Calu3 (cell line): ENCODE measurements around the gene RARG. TPM values are rescaled to one million over a fixed set of nuclear protein-coding genes. Genes with fewer than 3 reads are reported as not detected.

Experiments
- BruUV-seq: library from RNA; stranded (reverse); fragments of 400-500 nt; replicated peaks from 2 replicates; lab custom pipeline; 2021; lab: Mats Ljungman, UMichigan
- CTCF ChIA-PET: fragments of 300-600 bp; sonication (Branson Sonifier 250); formaldehyde crosslinking; loops from one replicate; lab custom pipeline; 2022; ENCODE audit warnings: antibody characterized with exemption; lab: Charles Lee
- DNase-seq: peaks from one replicate; pipeline ENCODE4 v3.0.0; 2022
- H3K27ac Mint-ChIP-seq: one replicate; pipeline ENCODE4 v1.8.0; 2022; ENCODE audit warnings: mixed read lengths; ENCODE audit not compliant: unreplicated experiment
- H3K27me3 Mint-ChIP-seq: one replicate; pipeline ENCODE4 v1.8.0; 2022; ENCODE audit warnings: mixed read lengths; ENCODE audit not compliant: unreplicated experiment
- H3K36me3 Mint-ChIP-seq: one replicate; pipeline ENCODE4 v1.8.0; 2022; ENCODE audit warnings: mild to moderate bottlenecking, moderate library complexity, mixed read lengths; ENCODE audit not compliant: insufficient read depth, unreplicated experiment
- H3K4me1 Mint-ChIP-seq: one replicate; pipeline ENCODE4 v1.8.0; 2022; ENCODE audit warnings: mild to moderate bottlenecking, low read depth, mixed read lengths; ENCODE audit not compliant: unreplicated experiment
- H3K4me3 Mint-ChIP-seq: one replicate; pipeline ENCODE4 v1.8.0; 2022; ENCODE audit warnings: mild to moderate bottlenecking, low read depth, moderate library complexity, mixed read lengths; ENCODE audit not compliant: unreplicated experiment
- H3K9me3 Mint-ChIP-seq: one replicate; pipeline ENCODE4 v1.8.0; 2022; ENCODE audit warnings: low read depth, mixed read lengths; ENCODE audit not compliant: unreplicated experiment
- CTCF ChIP-seq: fragments of 200-600 bp; IDR thresholded peaks from one replicate; pipeline ENCODE4 v1.8.0; 2022; ENCODE audit warnings: antibody characterized with exemption; ENCODE audit not compliant: unreplicated experiment
- intact Hi-C: fragments of 100-400 bp; cut with micrococcal nuclease; formaldehyde crosslinking; loops from one replicate; pipeline ENCODE4 v1.10.0; 2022; ENCODE audit not compliant: unreplicated experiment
- total RNA-seq: library from RNA; stranded (reverse); gene quantifications from 2 replicates; pipeline ENCODE4 v1.2.3, GENCODE V29; 2022

RARG gene
- total RNA-seq, 1 experiment from 2014 or later = 36.7 TPM

GRCh38 chr12:53210843-53211242, 21.2 kb downstream of the RARG start:
- Mint-ChIP-seq H3K36me3 (peaks cover 34% of the 10 kb centered on the region), H3K27ac (no peak overlapping the region), H3K4me3 (no peak overlapping the region), H3K4me1 (peaks cover 11% of the 10 kb centered on the region), H3K9me3 (no peaks in the 10 kb centered on the region), H3K27me3 (no peaks in the 10 kb centered on the region)
- TF ChIP-seq CTCF = no peak
- CTCF ChIA-PET = interaction anchor here (0.9 kb wide), 1 partner anchor 40 kb away, joined by 3 read pairs; no protein-coding TSS in a partner anchor
- no TSS peak for BruUV-seq
- intact Hi-C loops = loop anchor here (5.0 kb wide), 2 partner anchors 41 to 56 kb away; partner anchors contain the start of gene ESPL1
- no peak for DNase-seq

GRCh38 chr12:53208877-53209463, 23.0 kb downstream of the RARG start:
- Mint-ChIP-seq H3K4me3 (no peak overlapping the region), H3K27me3 (no peaks in the 10 kb centered on the region), H3K9me3 (no peaks in the 10 kb centered on the region), H3K4me1 (peaks cover 10% of the 10 kb centered on the region), H3K27ac (no peak overlapping the region), H3K36me3 (peaks cover 25% of the 10 kb centered on the region)
- no peak for TF ChIP-seq CTCF
- intact Hi-C loops = no loop called here
- no TSS peak for BruUV-seq
- no peak for DNase-seq
- CTCF ChIA-PET = no interaction called here

GRCh38 chr12:53208435-53208834, 23.6 kb downstream of the RARG start:
- DNase-seq = no peak
- CTCF ChIA-PET = no interaction called here
- no peak overlapping the region for H3K27ac Mint-ChIP-seq
- BruUV-seq = no TSS peak
- H3K4me3 Mint-ChIP-seq = no peak overlapping the region
- intact Hi-C loops = no loop called here
- H3K9me3 Mint-ChIP-seq = no peaks in the 10 kb centered on the region
- H3K4me1 Mint-ChIP-seq = peaks cover 10% of the 10 kb centered on the region
- peaks cover 22% of the 10 kb centered on the region for H3K36me3 Mint-ChIP-seq
- TF ChIP-seq CTCF = no peak
- no peaks in the 10 kb centered on the region for H3K27me3 Mint-ChIP-seq

GRCh38 chr12:53207042-53207441, 25.0 kb downstream of the RARG start, which contains the start of gene ITGB7:
Gene ITGB7 (minus strand): TSS chr12:53207251. CDS start chr12:53200443, 6,808 bp downstream.
- CTCF ChIA-PET = interaction anchor here (0.6 kb wide), 1 partner anchor 26 kb away, joined by 3 read pairs; no protein-coding TSS in a partner anchor
- no peak for TF ChIP-seq CTCF

More at GRCh38 chr12:53207042-53207441, 25.0 kb downstream of the RARG start, which contains the start of gene ITGB7:
- no peaks in the 10 kb centered on the region for H3K27me3 Mint-ChIP-seq
- intact Hi-C loops = no loop called here
- H3K27ac Mint-ChIP-seq = no peak within 1 kb of the TSS
- no peak within 1 kb of the TSS for H3K4me3 Mint-ChIP-seq
- peaks cover 19% of the 10 kb centered on the region for H3K36me3 Mint-ChIP-seq
- H3K4me1 Mint-ChIP-seq = peaks cover 10% of the 10 kb centered on the region
- no peaks in the 10 kb centered on the region for H3K9me3 Mint-ChIP-seq
- no TSS peak for BruUV-seq
- DNase-seq = no peak
